ENCODE measurements around the gene PBXIP1.

Gene PBXIP1

DNA sequence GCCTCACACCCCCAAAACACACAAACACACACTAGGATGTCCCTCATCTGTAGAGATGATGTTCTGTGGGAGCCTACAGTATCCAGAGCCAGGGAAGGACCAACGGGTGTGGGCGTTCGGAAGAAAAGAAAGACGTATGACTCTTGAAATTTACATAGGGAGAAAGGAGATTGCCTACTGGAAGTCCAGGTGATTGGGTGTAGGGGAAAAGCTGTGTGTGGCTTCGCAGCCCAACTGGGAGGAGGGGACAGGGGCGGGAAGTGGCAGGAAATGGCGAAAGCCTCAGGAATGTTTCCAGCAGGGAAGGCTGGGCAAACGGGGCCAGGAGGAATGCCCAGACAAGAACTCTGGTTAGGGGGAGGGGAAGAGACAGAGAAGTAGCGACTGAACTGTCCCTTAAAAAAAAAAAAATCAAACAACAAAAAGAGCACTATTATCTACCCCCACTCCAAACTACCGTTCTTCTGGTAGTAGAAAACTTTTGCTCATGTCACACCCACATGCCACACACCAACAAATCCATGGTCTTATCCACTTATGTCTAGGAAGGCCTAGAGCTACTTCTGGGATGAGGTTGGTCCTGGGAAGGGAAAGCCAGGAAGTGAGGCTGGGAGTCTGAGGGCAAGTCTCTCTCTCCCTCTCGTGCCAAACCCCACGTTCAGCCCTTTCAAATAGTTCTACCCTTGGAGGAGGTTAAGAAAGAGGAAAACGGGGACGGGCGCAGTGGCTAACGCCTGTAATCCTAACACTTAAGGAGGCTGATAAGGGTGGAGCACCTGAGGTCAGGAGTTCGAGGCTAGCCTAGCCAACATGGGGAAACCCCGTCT is 16.8 kb upstream of the PBXIP1 start:
- DNase-seq, result no peak

DNA sequence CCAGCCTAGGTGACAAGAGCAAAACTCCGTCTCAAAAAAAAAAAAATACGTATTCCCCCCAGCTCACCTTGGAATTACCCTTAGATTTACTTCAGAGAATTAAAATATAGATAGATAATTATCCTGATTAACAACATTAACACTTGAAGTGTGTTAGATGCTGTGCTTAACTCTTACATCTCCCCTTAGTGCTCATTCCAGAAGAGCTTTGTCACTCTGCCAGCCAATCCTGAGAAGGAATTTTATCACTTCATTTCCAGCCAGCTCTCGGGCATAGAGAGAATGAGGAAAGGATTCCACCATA is 16.3 kb upstream of the PBXIP1 start:
- no peak for DNase-seq

DNA sequence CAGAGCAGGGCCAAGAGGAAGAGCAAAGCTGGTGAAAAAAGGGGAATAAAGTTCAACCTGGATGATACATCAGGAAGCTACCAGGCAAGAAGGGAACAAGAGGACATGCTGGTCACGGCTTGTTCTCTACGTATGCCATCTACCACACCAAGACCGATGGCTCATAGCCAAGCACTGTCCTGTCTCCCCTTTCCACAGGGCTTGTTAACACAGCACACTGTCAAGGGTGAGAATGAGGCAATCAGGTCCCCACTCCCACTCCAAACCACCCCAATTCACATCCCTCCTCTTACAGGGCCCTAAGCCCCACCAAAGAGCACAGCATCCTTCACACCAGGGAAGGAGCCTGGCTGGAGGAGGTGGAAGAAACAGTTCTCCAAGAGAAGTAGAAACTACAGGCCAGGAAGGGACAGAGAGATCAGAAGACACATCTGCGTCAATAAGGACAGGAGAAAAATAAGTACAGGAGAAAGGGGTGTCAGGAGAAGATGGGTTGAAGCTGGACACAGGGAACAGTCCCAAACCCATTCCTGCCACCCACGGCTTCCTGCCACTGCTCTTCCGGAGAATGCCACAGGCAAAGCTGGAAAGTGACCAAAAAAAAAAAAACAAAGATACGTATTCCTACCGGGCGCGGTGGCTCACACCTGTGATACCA is 15.6 kb upstream of the PBXIP1 start:
- no peak for DNase-seq

DNA sequence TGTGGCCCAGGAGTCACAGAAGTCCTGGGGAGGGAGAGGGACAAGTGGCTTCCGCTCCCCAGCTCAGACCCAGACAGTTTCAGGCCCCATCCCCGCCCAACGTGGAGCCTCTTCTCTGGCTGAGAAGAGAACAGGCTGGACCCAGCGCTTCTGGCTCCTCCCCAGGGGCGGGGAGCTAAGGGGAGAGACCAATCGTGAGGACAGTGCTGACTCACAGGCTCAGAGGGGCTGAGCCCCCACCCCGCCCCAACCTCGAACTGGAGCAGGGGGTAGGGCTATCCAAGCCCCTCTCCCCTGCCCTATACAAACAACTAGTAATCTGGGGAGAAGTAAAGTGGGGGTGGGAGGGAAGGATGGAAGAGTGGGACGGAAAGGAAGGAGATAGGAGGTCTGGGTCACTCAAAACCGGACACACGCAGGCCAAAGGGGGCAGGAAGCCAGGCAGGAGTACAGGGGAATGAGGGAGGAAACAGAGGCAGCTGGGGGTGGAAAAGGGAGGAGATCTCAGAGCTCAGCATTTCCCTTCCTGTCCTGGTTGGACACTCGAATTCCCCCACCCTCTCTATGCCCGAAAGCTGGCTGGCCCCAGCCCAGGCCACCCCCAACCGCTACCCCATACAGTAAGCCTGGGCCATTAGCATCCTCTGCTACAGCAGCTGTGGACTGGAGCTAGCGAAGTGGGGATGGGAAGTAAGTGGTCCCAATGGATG is 14.9 kb upstream of the PBXIP1 start, which contains the start of gene SHC1:
SHC1 (minus strand) TSS at position 117 of the 710 bp plus-strand sequence. CDS start 221 bp downstream, outside the sequence.
- peak; percentile 56 for DNase-seq

DNA sequence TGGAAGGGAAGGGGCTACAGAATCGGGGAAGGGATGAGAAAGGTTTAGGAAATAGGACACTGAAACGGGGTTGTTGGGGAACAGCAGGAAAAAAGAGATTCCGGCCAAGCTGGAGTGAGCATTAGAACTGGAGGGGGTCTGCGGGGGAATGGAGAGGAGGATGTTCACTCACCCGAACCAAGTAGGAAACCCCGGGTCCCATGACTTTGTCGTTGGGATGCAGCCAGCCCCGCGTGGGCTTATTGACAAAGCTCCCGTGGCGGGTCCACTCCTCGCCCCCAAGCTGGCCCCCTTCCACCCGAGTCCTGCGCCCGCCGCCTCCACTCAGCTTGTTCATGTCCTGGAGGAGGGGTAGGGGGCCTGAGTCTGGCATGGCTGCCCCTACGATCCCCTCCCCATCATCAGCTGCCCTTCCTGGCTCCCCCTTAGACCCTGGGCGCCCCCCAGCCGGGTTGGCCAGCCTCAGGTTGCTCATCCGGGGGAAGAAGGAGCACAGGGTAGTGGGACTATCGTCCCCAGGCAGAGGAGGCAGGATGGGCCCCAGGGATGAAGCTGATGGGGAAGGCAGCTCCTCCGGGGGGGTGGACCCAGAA is 14.1 kb upstream of the PBXIP1 start:
- DNase-seq, result no peak

DNA sequence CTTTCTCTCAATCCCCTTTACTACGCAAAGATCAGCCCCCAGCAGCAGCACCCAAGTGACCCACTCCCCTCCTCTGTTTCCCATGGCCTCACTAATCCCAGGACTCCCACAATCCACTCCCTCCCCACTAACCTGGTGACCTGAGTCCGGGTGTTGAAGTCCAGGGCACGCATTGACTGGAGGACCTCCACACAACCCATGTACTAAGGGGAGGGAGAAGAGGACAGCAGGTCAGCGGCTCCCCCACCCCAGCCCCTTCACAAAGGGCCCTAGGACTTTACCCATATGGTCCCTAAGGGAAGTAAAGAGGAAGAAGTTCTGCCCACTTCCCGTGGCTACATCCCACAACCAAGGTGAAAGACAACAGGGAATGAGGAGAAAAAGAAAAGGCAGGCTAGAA is 13.3 kb upstream of the PBXIP1 start:
- no peak for DNase-seq

DNA sequence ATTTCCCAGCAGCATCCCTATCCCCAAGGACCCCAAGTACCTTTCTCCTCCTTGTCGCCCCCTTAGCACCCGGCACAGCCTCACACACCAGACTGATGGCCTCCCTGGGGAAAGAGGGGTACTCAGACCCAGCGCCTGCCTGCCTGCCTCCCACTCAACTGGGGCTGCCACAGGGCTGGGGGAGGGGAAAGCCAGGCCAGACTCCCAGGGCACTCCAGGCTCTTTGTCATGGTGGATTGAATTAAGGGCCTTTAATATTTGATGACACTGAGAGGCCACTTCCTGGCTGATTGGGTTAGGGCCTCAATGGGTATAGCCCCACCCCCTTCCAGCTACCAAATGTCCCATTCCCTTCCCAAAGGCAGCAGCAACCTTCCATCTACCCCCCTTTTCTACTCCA is 12.8 kb upstream of the PBXIP1 start:
- DNase-seq, result no peak

DNA sequence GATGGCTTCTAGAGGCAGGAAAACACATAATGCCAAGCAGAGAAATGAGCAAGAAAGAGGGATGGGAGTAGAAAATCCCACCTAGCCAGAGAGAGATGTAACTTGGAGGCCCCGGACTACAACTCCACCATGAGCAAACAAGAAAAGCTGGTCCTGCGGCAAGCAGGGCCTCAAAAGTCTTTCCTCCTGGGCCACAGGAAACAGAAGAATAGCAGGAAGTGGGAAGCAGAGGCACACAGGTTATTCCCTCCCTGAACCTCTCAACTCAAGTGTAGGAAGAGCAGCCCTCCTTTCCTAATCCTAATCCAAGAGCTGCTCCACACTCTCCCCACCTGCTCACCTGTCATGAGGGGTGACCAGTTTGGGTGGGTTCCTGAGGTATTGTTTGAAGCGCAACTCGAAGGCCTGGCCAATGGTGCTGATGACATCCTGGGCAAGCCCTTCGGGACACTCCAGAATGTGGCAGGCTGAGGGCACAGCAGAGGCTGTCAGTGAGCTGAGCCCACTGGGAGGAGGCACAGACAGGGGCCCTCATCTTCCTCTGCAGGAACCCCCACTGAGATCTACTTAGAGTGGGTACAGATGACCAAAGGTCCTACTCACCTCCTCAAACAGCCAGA is 11.5 kb upstream of the PBXIP1 start:
- DNase-seq, result no peak

DNA sequence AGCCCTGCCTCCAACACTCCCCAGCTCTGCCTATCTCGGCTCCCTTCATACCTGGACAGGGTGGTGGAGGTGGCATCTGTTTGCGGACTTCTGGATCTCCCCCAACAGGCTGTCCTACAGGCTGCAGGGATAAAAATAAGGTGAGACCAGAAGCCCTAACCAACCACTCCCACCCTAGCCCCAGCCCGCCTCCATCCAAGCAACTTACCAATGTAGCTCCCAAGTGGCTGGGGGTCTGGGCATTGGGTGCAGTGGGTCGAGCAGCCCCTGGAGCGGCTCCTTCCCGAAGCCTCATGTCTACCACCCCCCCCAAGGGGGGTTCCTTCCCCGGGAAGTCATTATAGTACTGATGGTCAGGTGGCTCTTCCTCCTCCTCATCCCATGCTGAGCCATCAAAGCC is 10.2 kb upstream of the PBXIP1 start:
- no peak for DNase-seq

DNA sequence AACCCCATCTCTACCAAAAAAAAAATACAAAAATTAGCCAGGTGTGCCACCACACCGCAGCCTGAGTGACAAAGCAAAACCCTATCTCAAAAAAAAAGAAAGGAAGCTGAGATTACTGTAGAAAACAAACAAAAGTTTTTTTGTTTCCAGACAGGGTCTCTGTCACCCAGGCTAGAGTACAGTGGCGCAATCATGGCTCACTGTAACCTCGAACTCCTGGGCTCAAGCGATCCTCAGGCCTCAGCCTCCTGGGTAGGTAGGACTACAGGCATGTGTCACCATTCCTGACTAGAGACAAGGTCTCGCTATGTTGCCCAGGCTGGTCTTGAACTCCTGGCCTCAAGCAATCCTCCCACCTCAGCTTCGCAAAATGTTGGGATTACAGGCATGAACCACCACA is 8.5 kb upstream of the PBXIP1 start:
- DNase-seq, result no peak

DNA sequence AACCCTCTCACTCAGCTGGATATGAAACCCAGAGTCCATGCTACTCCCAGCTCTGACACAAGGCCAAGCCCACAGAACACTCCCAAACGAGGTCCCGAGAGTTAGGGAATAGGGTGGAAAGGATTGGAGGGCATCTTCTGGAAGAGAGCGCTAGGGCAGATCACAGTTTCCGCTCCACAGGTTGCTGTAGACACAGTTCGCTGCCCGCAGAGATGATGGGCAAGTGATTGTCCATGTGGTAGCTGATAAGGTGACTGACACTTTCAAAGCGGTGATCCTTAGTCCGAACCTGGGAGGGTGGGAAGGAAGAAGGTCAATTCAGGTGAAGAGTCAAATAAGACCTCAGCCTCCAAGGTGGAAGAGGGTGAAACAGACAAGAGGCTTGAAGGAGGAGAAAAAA is 7.7 kb upstream of the PBXIP1 start:
- DNase-seq, result no peak

DNA sequence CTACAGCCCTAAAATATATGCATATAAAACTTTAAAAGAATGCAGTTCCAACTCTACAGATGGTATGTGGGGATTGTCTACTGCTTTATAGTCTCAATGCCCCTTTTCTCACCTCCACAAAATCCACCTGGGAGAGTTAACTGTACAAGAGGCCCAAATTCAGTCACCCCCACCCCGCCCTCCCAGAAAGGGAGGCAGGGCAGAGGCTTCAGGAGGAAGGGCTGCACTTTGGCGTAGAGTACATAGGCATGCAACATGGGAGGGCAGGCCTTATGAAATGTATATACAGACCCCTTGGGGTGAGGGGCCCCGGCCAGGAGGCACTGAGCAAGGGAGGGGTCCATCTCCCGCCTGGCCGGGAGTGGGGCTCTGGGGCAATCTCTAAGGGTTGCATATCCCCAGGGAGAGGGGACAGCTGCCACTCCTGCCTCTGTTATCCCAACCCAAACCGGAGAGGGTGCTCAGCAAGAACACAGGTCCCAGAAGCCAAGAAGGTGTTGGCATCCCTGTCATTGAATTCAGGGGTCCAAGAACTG is 7.0 kb upstream of the PBXIP1 start:
- no peak for DNase-seq

DNA sequence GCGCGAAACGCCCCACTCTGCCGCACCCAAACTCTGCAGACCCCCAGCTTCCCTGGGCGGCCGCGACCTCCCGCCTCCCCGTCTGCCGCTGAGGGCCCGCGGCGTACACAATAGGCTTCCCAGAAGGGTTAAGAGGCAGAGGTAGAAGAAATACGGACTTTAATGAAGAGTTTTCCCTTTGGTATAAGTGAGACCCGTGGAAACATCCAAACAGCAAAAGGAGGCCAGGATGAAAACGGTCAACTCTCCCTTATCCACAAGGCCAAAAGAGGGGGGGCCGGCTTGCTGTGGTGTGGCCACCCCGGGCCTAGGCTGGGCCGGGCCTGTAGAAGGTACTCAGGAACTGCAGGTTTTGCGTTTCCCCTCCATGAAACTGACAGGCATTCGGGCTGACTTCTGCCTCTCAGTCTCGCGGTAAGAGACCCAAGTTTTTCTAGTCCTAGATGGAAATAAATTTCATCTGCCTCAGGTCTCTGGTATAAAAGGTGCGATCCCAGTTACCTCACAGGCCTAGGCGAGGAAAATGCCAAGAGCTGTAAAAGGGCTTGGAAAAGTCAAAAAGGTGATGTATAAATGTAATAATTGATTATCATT is 6.4 kb upstream of the PBXIP1 start:
- no peak for DNase-seq

DNA sequence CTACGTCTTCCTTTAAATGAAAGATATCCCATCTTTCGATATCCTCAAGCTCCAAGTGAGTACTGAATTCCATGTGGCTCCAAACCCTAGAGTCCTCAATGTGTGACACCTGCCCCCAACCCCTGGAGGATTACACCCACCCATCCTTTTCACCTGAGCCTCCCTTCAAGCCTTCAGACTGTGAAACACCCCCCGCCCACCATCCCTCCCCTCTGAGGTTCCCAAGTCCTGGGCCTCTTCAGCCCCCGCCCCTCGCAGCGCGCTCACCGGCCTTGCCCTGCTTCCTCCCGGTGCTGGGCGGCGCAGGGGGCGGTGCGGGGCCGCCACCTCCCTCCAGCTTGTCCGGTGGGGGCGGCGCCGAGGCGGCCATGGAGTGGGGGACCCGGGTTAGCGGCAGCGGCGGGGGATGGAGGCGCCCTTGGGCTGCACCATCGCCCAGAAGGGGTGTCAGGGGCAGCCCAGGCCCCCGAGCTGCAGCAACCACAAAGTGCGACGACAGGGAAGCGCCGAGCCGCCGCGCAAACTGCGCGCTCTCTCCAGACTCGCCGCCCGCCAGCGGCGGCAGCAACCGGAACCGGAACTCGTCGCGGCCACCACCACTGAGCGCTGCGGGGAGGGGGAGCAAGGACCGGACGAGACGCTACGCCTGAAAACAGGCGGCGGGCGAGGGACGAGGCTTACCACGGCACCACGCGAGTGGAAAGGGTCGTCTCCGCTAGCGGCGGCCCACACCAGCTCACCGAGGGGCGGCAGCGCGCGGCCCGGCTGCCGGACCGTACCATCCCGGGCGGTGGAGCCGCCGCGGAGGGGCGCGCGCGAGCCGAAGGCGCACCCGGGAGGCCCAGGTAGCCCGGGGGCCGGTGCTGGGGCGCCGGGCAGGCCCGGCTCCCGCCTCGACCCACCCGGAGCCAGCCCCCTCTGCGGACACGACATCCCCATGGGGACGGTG is 5.6 kb upstream of the PBXIP1 start, which contains the start of gene PYGO2:
PYGO2 (minus strand) TSS at position 576 of the 949 bp plus-strand sequence; CDS start at position 370, 206 bp downstream.
- peak; percentile 78 for DNase-seq

DNA sequence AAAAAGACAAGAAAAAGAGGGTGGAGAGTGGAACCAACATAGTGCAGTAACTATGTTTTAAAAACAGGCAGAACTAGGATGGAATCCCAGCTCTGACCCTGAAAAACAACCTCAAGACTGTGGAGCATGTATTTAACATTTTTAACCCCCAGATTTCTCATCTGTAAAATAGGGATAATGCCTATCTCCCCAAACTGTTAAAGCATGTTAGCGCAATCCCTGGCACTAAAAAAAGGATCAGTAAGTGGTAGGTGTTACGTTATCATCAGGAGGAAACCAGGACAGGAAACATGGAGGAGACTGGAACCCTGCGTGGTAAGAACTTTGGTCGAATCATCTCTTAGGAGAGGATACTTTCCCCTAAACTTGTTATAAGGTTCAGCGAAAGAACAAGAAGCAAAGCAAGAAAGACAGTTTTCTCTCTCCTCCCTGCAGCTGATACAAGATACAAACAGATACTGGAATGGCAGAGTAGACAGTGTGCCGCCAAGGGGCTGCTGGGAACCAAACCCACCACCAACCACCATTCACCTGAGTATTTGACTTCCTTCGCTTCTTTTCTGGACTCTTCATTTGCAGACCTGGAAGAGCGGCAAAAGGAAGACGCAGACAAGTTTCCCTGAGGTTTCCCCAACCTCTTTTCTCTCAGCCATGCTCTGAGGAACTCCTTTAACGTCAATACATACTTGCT is 4.7 kb upstream of the PBXIP1 start:
- DNase-seq, result no peak

DNA sequence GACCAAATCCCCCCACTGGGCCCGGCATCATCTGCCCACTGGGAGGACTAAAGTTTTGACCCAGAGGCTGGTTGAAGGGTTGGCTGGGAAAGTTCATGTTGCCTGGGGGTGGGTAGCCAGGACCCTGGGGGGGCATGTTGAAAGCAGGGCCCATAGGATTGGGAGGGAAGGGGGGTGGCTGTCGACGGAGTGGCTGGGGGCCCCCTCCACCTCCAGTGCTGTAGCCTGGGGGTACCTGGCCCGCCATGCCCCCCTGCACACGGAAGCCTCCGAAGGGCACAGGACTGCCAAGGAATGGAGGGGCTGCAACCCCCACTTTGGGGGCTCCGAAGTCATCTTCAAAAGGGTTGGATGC is 3.5 kb upstream of the PBXIP1 start:
- no peak for DNase-seq

DNA sequence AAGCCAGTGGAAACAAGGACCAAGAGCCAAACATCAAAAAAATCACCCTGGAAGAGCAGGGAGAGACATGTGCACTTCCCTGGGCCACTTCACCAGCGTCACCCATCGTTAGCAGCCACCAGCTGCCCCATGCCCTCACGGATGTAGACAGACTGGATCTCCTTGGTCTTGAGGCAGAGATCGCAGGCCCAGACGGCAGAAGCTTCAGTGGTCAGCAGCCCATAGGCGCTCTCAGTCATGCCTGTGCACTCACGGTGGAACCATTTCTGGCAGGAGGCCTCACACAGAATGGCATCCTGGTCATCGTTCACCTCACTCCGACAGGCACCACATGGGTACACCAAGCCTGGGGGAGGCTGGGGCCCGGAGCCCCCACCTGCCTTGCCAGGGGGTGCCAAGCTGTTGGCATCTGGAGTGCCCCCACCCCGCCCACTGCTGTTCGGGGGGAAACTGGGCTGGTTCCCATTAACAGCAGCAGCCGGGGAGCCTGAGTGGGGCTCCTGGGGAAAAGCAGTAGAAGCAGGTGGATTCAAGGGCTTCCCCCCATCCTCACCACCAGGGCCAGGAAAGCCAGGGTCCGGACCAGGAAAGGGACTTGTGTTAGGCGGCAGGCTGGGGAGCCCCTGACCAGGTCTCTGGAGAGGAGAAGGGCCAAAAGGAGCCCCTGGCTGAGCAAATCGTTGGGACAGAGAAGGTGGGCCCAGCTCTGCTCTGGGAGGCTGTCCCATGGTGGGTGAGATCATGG is 3.0 kb upstream of the PBXIP1 start:
- no peak for DNase-seq

DNA sequence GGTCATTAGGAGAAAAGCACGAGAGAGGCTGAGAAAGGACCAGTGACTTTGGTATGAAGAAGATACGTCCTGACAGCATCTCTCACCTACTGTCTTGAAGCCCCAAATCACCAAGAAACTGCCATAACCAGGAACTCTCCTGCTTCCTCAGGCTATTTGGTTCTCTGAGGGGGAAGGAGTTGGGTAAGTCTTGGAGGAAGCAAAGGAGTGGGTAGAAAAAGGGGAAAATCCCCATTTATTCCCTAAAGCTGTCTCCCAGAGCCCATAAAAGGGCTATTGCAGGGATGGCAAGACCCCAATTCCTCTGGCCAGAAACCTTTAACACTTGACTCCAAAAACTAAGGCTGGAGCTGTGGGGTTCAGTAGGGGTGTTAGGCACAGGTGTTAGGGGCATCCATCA is 2.1 kb upstream of the PBXIP1 start:
- no peak for DNase-seq

DNA sequence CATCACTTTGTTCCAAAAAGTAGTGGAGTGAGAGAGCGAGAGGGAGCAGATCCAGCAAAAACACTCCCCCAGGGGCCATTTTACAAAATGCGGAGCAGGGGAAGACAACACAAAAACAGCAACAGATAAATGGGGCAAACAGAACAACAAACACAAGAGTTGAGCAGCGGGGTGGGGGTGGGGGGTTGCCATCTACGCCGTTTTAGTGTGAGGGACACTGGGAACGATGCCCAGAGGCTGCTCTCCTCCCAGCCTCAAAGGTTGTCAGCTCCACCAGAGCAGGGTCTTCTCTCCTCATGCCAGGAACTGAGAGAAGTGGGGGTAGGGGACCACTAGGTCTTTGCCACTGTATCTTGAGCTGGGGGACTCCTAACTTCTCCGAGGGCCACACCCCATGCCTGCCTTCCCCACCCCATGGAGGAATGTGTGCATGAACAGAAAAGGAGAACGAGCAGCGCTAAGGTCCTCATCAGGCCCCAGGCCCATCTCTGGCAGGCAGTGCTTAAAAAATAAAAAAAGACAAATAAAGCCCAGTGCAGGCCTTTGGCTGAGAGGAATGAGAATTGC is 1.3 kb upstream of the PBXIP1 start:
- DNase-seq, result no peak

DNA sequence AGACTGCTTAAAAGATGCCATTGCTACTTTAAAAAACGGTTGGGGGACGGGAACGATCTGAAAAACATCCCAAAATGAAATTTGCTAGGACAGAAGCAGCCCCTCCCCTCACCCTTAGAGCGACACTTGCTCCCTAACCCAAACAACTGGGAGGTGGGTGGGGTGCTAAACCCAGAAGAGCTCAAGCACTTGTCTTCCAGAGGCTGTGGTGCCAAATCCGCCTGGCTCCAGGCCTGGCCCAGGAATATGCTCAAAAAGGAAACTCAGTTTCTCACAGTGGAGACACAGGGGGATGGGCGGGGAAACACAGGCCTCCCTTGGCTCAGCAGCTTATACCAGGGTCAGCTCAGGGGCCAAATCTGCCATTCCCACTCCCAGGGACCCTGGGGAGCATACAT is 644 bp upstream of the PBXIP1 start:
- DNase-seq, result no peak
